Stimulated activated CD4-positive, alpha-beta T cell treated with anti-CD3 and anti-CD28 coated beads, Interleukin-12 subunit alpha, Interleukin-12 subunit beta, amount 100 ng/mL, for 24 hours (primary cell): ENCODE results near the gene SLC2A8.

Experiments used
- DNase-seq, 2 experiments: peaks; one replicate each; pipeline ENCODE4 v3.0.0-alpha.2; 2020; ENCODE audit warnings: low read depth in 2 of 2

SLC2A8 gene

DNA sequence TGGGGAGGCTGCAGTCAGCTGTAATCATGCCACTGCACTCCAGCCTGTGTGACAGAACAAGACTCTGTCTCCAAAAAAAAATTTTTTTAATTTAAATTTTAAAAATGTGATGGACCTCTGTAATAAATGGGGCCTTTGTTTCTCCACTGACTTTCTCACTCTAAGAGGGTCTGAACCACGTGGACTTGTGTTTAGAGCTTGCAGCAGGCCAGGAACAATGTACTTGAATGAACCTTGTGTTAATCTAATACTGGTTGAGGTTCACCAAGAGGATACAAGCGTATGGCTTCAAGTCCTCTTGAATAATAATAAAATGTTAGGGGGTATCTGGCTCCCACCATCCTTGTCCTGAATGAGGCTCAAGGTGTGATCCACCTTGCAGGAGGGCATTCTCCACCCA is 14.4 kb upstream of the SLC2A8 start:
- DNase-seq = no peak

DNA sequence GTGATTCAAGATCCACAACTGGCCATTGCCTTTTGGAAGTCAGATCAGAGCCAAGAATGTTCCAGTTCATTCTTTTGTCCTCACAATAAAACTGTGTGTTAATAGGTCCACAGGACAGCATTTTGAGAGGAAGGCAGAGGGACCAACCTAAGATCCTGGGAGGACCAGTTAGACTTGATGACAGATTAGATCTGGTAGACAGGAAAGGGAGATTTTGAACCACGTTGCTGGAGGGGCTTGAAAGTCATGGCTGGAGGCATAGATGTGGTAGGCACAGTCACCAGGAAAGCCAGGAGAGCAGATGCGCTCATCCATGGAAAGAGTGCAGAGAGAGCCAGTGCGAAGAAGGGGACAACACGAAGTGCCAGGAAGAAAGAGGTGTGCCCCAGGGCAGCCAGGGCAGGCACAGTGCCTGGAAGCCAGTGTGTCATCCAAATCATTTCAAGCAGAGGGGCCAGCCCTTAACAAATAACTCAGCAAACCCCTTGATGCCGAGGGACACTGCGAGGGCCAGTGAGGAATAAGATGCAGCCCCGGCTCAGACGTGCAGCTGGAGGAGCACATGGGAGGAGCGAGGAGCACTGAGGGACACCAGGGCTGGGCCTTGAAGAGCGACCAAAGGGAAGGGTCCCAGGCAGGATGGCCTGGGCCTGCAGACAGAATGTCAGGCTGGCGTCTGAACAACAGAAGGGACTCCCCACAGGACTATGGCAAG is 12.8 kb upstream of the SLC2A8 start:
- no peak for DNase-seq

DNA sequence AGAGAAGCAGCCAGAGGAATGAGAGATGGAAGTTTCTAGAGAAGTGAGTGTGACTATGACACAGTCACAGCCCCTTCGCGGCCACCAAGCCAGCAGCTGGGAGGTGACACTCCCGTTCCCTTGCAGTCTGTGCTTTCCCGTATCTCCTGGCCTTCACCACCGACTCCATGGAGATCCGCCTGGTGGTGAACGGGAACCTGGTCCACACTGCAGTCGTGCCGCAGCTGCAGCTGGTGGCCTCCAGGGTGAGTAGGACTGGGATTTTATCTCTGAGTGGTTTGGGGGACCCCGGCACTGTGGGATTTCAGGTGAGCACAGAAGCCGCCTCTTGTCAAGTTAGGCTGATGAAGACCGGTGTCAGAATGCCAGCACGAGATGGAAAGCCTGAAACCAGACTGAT is 12.1 kb upstream of the SLC2A8 start:
- DNase-seq = no peak

DNA sequence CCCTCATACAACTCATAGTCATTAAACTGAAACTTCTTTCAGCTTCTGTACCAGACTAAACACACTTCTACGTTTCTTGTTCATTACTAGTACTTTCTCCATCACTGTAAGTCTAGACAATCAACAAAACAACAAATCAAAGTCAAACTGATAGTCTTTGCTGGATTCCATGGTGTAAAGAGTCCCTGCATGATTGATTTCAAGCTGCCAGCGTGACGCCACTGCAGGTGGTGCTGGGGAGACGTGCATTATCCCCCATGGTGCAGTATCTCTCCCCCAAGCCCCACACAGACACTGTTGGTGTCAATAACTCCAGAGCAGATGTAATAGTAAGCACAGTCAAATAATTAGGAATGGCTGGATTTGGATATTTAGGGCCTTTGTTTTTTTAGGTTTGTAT is 10.7 kb upstream of the SLC2A8 start:
- no peak for DNase-seq

DNA sequence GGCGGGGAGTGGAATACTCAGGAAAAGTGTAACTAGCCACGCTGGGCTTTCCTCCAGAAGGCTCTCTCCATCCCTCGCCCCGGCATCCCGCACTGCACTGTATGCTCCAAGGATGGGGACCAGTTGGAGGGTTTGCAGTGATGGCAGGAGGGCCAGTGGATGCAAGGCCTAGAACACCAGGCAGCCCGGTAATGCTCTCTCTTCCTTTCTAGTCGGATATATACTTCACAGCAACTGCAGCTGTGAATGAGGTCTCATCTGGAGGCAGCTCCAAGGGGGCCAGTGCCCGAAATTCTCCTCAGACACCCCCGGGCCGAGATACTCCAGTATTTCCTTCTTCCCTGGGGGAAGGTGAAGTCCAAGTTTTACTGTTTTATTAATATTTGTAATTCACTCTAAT is 10.0 kb upstream of the SLC2A8 start:
- DNase-seq = no peak

DNA sequence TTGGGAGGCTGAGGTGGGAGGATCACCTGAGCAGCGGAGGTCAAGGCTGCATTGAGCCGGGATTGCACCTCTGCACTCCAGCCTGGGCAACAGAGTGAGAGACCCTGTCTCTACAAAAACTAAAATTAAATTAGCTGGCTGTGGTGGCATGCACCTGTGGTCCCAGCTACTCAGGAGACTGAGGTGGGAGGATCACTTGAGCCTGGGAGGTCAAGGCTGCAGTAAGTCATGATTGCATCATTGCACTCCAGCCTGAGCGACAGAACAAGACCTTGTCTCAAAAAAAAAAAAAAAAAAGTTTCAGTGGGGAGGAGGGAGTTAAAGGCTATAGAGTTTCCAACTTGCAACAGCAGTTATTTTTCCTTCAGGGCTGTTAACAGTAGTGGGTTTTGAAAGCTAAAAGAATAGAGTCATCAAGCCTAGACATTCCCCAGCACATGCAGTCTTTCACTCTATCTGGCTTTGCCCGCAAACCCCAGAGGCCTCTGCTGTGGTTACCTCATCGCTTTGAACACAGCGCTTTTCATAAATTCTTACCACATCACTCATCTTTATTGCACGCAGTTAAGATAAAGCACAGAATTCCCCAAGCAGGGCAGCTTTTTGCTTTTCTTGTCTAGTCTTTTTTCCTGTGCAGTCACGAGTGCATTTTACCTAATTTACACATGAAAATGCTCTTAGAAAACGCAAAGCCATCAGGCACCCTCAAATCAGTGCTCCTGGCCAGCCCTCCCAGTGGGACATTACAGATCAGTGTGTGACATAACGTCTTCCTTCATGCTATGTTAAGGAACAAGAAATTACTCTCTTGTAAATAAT is 8.7 kb upstream of the SLC2A8 start:
- peak; percentile 72 to 81 for DNase-seq

DNA sequence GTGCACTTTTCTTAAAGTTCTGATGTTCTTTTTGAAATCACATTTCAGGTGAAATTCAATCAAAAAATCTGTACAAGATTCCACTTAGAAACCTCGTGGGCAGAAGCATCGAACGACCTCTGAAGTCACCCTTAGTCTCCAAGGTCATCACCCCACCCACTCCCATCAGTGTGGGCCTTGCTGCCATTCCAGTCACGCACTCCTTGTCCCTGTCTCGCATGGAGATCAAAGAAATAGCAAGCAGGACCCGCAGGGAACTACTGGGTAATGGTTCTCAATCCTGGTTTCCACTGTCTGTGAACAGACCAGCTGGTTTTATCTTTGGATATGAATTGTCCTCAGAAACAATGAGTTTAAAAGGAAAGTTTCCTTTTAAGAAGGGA is 8.1 kb upstream of the SLC2A8 start:
- no peak for DNase-seq

DNA sequence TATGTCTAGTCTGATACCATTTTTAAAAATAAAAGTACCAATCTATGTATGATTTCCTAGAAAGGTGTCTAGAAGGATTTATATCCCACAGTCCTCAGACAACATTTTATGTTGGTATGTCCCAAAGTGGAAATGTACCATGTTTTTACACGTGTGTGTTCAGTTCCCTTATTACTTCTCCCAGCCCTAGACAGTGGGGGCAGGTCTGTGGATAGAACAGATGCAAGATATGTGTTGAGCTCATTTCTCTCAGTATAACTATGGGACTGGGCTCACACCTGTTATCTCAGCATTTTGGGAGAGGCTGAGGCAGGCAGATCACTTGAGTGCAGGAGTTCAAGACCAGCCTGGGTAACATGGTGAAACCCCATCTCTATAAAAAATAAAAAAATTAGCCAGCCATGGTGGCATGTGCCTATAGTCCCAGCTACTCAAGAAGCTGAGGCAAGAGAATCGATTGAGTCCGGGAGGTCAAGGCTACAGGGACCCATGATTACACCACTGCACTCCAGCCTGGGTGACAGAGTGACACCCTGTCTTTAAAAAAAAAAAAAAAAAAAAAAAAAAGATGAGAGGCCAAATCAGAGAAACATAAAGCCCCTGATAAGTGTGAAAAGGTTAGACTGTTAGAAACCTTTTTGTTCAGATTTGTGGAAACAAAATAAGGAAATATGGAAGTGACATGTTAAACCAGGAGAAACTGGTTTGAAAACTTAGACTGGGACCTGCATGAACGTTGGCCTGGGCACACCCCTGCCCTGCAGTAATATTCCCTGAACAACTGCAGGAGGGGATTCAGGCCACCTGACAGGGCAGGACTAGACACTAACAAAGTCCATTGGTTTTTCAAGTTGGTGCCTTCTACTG is 7.4 kb upstream of the SLC2A8 start:
- DNase-seq = no peak

DNA sequence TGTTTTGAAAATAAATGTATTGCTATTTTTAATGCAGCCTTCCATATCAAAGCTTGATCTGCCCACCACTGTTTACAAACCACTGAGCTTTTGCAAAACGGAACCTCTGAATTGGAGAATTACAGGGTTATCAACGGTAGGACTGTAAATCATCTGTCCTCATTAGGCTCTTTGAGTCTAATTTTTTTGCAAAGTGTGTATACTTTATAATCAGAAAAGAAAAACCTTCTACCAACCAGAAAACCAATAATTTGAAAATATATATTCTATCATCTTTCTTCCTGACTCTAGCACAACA is 6.8 kb upstream of the SLC2A8 start:
- DNase-seq = no peak

DNA sequence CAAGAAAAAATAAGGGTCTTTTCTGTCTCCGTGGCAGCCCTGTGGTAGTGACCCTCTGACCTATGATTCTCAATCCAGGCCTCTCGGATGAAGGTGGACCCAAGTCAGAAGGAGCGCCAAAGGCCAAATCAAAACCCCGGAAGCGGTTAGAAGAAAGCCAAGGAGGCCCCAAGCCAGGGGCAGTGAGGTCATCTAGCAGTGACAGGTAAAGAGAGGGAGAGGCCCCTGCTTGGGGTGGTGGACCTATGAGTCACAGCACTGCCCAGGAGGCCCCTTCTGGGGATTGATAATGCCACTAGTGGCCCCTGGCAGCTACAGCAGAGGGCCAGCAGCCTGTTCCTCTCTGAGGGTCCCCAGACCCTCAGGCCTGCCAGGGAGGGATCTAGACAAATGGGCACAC is 6.4 kb upstream of the SLC2A8 start:
- no peak for DNase-seq

DNA sequence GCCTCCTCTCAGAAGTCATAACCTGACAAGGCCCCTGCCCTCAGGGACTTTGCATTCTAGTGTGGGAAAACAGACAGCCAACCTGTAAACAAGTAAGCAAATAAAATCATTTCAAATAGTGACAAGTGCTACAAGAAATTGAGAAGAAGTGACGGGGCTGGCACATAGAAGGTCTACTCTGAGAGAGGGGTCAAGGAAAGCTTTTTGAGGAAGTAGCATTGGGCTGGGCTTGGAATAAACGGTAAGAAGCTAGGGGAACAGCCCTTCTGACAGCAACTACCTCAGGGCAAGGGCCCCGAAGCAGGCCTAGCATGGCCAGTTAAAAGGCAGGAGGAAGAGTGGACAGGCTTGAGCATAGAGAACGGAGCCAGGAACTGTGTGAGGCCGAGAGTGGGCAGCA is 4.8 kb upstream of the SLC2A8 start:
- DNase-seq = no peak

DNA sequence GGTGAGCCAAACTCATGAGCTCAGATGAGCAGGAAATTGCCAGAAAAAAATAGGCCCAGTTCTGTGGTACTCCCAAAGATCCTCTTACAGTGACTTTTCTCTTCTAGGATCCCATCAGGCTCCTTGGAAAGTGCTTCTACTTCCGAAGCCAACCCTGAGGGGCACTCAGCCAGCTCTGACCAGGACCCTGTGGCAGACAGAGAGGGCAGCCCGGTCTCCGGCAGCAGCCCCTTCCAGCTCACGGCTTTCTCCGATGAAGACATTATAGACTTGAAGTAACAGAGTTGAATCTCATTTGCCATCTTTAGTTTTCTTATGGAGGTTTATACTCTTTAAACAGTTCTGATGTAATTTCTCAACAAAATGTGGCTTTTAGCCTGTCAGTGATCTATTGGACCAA is 4.0 kb upstream of the SLC2A8 start:
- no peak for DNase-seq

DNA sequence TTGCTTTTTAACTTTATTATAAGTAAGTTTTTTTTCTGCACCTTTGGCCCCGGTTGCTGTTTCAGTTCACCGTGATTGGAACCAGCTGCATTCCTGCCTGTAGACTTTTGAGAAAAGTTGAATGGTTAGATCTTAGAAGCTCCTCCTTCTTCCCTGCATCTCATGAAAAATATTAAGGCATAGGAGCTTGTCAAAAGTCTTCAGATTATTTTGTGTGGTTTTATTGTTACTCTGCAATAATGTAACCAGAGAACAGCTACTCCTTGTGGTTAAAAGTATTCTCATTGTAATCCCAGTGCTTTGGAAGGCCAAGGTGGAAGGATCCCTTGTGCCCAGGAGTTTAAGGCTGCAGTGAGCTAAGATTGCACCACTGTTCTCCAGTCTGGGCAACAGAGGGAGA is 3.3 kb upstream of the SLC2A8 start:
- DNase-seq = no peak

DNA sequence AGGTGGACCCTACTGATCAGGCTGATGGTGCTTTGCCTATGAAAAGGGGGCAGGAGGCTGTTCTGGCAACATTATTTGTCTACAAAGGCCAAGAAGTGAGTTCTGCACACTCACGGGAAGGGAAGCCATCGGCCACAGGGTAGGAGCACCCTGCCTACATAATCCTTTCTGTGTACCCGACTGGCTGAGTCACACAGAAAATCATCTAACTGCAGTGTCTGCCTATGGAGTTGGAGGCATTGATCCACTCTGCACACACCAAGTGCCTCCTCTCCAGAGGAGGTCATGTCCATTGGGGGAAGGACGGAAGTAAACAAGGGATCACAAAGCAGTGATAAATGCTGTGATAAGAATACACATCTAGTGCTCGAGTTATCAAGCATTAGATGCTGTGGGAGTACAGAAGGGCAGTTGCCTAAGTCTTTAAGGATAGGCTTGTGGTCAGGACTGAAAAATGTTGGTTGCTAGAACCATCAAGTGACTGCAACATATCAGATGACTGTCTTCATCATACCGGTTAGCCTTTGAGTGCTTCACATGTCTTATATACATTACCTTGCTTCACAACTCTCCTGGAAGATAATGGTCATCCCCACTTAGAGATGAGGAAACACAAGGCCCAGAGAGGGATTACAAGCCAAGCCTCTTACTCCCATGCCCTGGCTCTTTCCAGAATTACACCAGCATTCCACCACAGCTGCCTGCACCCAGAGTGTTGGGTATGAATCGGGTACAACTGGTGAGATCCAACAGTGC is 1.3 kb upstream of the SLC2A8 start:
- DNase-seq = no peak

DNA sequence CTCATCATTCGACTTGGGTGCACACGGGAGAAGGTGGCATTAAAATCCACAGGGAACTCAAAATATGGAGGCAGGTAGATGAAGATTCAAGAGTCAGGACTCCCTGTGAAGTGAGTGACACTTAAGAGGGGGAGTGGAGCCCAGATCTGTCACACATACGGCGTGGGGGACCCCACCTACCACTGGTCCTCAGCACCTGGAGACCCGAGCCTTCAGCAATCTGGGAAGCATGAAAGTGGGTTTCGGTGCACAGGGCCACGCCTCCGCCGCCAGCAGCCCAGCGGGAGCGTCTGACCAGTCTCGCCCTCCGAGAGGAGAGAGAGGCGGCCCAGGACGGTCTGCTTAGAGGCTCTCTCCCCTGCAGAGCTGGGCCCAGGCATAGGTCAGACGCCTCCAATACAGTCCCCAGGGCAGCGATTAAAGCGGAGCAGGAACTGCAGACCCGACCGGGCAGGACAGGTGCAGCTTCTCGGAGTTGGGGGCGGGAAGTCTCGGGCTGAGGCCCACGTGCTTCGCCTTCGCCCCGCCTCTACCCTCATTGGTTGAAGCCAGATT is 639 bp upstream of the SLC2A8 start:
- no peak for DNase-seq

DNA sequence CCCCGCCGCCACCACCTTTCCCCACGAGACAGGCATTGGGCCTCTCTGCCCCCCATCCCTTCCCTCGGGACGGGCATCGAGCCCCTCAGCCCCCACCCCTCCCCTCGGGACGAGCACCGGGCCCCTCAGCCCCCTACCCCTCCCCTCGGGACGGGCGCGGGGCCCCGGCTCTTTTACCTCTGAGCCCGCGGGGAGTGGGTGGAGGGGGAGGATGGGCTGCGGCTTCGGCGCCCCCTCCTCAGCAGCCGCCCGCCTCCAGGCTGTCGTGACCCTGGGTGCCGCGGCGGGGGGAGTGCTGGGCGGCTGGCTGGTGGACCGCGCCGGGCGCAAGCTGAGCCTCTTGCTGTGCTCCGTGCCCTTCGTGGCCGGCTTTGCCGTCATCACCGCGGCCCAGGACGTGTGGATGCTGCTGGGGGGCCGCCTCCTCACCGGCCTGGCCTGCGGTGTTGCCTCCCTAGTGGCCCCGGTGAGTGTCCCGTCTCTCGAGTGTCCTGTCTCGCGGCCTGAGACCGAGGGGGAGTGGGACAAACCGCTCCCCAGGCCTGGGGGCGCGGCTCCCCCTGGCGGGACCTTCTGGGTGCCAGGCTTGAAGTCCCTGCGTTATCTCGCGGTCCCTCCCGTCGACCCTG is 791 bp downstream of the SLC2A8 start:
- no peak for DNase-seq

DNA sequence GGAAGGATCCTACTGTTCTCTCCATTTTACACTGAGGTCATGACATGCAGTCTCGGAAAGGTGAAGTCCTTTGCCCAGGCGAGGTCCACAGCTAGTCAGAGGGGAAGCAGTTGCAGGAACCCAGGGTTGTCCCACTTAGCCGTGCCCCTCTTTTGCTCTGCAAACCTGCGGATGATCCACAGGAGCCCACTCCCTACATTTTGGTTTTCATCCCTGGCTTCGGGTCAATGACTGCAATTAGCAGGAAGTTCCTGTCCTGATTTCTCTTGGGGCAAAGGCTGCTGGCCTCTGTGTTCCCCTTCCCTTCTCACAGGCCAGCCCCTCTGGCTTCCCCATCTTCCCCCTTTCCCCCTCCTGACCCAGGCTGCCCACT is 1.3 kb downstream of the SLC2A8 start:
- DNase-seq = no peak

DNA sequence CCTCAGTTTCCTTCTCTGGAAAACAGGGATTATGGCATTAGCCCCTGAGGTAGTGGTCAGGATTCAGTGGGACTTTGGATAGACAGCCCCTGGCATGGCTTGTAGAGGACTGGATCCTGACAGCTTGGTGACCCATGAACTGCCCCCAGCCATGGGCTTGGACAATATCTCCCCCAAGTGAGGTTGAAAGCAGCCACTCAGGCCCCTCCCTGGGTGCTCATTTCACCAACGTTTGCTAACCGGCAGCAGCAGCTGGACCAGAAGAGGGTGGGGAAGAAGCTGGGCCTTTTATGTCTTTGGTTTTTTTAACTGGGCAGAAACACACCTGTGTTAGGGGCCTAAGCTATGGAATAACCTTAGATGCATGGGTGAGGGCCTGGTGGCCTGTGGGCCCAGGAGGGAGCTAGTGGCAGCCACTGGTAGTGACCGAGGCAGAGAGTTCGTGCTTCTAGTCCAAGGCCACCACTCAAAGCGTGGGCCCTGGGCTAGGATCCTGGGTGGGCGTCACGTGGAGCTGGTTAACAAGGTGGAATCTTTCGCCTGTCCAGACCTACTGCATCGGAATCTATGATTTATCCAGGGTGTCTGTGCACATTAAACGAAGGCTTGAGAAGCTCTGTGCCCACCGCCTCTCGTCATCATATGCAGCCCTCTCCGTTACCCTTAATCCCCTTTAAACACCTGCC is 1.9 kb downstream of the SLC2A8 start:
- DNase-seq = no peak

DNA sequence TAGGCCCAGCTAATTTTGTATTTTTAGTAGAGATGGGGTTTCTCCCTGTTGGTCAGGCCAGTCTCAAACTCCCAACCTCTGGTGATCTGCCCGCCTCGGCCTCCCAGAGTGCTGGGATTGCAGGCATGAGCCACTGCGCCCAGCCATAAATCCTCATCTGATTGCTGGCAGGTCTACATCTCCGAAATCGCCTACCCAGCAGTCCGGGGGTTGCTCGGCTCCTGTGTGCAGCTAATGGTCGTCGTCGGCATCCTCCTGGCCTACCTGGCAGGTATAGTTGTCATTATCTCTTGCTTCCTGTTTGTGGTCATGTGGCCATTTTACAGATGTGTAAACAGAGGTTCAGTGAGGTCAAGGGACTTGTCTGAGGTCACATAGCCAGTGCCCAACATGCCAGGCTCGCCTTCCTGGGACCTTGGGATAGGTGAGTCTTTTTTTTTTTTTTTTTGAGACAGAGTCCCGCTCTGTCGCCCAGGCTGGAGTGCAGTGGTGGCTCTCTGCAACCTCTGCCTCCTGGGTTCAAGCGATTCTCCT is 2.8 kb downstream of the SLC2A8 start:
- no peak for DNase-seq

DNA sequence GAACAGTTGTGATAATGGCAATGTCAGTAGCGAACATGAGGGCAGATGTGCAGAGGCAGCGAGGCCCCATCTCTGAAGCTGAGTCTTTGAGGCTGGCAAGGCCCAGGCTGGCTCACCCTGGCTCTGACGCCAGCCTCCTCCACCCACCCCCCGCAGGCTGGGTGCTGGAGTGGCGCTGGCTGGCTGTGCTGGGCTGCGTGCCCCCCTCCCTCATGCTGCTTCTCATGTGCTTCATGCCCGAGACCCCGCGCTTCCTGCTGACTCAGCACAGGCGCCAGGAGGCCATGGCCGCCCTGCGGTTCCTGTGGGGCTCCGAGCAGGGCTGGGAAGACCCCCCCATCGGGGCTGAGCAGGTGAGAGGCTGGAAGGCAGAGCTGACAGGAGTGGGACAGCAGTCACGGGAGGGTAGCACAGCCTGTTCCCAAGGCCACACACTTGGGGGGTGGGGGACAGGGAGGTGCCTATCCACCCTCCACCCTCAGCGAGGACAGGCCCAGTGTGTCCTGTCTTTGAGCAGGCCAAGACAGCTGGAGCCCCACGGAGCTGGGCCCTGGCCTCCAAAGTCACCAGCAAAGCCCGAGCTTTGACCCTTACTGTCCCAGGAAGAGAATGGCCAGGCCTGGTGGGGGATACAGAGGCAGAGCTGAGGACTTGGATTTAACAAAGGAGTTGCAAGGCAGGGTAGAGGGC is 5.6 kb downstream of the SLC2A8 start:
- no peak for DNase-seq
